GM12872 (cell line): ENCODE data around the gene NLGN2.

Experiments used
- TF ChIP-seq, protein P1 (sequence below): IDR thresholded peaks from 3 replicates; pipeline ENCODE4 v1.5.1; 2011; ENCODE audit warnings: low read depth, mild to moderate bottlenecking, low read length, moderate library complexity; ENCODE audit not compliant: insufficient read depth

Gene NLGN2

DNA sequence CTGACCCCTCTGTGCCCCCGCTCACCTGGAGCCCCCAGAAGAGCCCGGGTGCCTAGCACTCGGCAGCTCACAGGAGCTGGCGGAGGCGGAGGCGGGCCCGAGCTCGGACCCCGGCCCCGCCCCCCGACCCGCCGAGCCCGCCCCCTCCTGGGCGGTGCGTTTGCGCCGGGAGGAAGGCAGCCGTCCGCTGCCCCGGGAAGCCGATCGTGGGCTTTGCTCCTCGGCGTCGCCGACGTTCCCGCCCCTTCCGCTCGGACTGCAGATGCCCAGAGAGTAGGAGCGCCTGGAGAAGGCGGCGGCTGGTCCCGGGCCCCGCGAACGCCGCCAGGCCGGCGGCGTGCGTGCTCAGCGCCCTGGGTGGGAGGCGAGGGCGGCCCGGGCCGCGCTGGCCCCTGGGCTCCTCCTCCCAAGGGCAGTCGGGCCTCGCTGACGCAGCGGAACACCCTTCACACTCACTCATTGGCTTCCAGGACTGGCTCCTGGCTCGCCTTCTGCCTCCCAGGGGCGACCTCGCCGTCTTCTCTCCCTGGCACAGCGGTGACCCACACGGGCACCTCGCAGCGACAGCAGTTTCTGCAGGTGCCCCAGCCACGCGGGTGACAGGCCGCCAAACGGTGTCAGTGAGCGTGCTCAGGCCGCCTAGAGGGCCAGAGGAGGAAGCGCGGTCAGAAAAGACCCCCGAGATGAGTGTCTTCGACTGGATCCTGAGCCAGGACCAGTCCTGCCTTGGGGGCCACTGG, 13.0 kb upstream of the NLGN2 start, which contains the start of gene PLSCR3:
Gene PLSCR3 (minus strand): TSS at position 74 of the 740 bp plus-strand sequence. CDS start 415 bp downstream, outside the sequence.
- TF ChIP-seq, protein P1, sequence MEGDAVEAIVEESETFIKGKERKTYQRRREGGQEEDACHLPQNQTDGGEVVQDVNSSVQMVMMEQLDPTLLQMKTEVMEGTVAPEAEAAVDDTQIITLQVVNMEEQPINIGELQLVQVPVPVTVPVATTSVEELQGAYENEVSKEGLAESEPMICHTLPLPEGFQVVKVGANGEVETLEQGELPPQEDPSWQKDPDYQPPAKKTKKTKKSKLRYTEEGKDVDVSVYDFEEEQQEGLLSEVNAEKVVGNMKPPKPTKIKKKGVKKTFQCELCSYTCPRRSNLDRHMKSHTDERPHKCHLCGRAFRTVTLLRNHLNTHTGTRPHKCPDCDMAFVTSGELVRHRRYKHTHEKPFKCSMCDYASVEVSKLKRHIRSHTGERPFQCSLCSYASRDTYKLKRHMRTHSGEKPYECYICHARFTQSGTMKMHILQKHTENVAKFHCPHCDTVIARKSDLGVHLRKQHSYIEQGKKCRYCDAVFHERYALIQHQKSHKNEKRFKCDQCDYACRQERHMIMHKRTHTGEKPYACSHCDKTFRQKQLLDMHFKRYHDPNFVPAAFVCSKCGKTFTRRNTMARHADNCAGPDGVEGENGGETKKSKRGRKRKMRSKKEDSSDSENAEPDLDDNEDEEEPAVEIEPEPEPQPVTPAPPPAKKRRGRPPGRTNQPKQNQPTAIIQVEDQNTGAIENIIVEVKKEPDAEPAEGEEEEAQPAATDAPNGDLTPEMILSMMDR, result peak; percentile 68

DNA sequence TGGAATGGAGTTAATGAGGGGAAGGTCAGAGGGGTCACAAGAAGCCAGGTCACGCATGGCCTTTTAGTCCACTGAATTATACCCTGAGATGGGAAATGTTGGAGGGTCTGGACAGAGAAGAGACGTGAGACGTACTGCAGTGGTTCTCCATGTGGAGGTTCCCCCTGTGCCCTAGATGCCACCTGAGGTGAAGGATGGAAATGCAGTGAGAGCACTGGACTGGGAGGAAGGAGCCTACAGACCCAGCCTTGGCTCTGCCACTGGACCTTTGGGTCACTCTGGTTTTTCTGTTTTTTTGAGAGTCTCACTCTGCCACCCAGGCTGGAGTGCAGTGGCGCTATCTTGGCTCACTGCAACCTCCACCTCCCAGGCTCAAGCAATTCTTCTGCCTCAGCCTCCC, 11.5 kb upstream of the NLGN2 start:
- TF ChIP-seq, protein P1, result 0 out of 3 replicates have a peak, but pooled peaks have one; percentile 5

DNA sequence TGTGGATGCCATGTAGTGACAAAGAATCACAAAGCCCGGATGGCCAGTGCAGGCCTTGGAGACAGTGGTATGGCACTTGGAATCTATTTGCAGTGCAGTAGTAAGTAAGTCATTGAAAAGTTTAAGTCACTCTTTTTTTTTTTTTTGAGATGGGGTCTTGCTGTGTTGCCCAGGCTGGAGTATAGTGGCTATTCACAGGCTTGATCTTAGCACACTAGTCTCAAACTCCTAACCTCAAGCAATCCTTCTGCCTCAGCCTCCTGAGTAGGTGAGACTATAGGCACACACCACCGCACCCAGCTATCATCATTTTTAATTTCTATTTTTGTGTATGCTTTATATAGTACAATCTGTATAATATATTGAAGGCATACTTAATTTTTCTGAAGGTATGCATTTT, 9.0 kb upstream of the NLGN2 start:
- TF ChIP-seq, protein P1, result no peak

DNA sequence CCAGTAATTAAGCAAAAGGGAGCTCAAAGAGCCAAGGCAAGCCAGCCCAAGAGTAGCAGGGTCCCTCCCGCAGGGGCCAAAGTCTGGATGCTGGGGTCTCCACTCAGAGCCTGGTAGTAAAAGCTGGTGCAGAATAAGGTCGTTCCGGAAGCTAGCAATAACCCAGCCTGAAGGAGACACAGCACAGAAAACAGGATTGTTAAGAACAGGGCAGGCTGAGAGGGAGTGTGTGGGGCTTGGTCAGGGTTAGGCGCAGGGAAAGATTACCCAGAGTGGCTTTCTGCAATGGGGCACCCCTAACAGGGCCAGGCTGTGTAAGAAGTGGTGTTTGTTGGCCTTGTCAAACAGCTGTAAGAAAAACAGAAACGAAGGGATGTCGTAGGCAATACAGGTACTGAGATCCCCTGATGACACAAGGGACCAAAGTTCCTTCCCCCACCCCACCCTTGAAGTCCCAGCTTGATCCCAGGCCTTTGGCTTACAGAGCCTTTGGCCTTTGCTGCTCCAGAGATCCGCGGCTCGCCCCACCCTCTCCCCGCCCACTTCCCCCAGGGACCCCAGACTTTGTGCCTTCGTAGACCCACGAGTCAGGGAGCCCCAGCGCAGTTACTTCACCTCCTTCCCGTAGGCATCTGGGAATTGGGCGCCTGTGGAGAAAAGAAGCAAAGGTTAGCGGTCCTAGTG, 4.5 kb upstream of the NLGN2 start:
- TF ChIP-seq, protein P1, result no peak

DNA sequence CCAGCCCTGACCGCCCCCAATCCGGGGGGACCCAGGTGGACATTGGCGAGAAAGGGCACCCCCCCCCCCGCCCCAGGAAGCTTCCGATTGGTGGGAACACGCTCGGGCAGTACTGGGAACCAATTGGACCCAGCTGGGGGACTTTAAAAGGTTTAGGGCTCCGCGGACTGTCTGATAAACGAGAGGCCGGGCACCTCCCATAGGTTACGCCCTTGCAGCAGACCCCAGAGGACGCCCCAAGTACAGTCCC, 4.0 kb upstream of the NLGN2 start:
- TF ChIP-seq, protein P1, result no peak

DNA sequence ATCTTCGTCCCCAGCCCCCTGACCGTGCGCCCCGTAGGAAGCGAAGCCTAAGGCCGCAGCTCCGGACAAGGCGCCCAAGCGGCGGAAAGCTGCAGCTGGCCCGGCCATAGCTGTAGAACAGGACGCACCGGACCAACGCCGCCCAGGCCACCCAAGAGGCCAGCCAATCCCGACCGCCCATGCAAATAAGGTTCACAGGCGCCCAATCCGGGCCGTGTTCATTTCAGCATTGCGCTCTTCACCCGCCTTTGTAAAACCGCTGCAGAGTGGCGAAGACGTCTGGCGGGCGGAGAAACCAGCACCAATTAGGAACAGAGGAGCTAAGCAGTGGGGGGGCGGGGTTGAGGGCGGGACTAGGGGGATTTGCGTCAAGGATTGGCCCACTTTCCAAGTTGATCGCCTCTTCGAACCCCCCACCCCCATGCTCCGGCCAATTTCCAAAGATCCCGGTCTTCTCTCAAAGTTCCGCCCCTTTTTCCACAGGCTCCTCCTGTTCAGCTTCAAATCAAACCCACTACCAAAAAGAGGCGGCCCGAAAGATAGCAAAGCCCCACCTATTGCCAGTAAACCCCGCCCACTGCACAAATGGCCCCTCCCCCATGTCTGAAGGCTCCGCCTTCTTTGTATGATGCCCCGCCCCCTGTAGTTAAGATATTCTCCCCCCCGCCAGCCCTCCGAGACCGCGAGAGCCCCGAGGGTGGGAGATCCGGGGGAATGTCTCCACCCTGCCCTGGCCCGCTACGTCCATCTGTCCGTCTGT, 3.5 kb upstream of the NLGN2 start, which contains the start of gene TMEM256:
Gene TMEM256 (minus strand): TSS at position 121 of the 760 bp plus-strand sequence. CDS start 13 bp downstream, at position 108.
- TF ChIP-seq, protein P1, result no peak

DNA sequence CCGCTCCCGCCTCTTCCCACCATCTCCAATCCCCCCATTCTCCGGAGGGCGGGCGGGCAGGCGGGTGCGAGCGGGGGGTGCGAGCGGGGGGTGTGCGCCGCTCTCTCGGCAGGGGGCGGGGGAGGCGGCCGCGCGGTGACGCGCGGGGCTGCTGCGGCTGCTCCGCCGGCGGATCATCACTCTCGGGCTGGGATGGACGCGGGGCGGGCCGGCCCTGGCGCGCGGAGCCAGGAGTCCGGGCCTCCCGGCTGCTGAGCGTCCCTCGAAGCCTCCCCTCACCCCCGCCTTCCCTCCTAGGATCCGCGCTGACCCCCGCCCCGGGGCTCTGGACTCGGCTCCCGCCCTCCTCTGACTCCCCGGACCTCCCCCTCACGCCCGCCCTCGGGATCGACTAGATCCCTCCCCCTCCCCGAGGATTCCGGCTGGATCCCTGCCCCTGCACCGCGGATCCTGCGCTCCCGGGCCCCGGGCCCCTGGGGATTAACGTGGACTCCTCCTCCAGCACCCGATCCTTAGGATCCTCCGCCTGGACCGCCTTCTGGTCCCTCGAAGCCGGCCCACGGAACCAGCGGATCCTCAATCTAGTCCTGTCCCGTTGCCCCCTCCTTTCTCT, 2.8 kb upstream of the NLGN2 start:
- TF ChIP-seq, protein P1, result no peak
